ENCODE results near the gene HOXD9.

The HOXD9 gene

DNA sequence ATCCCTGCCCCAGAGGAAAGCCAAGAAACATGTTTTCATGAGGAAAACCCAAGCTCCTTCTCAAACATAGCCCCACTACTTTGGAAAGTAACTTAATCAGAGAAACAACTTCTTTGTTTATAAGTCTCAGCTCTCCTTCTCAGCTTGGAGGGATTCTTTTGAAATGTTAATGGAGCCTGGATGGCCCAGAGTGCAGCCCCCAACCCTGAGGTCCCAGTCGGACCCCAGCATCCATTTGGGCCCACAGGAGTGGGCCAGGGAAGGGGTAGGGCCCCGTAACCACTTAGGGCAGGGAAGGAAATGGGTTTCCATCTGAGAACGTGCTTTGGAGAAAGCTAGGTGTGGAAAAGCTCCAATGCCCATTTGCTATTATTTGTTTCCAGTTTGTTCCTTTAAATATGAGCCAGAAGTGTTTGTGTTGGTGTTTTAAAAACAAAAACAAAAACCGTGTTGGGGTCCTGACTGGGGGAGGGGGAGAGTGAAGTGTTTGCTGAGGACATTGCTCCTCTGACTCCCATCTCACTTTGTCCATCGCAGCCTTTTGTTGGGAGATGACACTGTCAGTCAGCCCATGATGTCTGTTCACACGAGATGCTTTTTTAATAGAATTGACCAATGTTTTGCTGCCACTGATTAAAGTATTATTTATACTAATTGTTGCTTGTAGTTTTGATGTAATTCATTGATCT lies 33.0 kb downstream of the HOXD9 start:
- DNase-seq (ENCODE audit: low read depth), result no peak

DNA sequence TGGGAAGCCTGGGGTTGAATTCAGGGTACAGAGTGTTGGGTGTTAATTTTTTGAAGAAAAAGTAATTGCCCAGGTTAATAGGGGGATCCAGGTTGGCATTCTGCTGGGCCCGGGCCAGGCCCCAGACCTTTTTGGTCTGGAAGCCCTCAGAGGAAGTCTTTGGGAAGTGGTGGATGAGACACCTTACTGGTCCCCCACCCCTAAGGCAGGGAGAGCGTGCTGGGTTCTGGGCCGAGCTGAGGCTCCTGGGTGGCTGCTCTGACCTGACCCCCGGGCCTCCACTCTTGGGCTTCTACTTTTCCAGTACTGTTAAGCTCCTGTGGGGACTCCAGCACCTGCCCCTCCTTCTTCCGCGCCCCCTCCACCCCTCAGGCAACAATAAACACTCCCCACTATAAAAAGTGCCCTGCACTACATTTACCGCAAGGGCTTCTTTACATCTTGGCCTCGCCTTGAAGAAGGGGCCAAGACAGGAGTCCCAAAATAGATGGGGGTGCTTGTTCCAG lies 33.8 kb downstream of the HOXD9 start:
- no peak for DNase-seq (ENCODE audit: low read depth)

DNA sequence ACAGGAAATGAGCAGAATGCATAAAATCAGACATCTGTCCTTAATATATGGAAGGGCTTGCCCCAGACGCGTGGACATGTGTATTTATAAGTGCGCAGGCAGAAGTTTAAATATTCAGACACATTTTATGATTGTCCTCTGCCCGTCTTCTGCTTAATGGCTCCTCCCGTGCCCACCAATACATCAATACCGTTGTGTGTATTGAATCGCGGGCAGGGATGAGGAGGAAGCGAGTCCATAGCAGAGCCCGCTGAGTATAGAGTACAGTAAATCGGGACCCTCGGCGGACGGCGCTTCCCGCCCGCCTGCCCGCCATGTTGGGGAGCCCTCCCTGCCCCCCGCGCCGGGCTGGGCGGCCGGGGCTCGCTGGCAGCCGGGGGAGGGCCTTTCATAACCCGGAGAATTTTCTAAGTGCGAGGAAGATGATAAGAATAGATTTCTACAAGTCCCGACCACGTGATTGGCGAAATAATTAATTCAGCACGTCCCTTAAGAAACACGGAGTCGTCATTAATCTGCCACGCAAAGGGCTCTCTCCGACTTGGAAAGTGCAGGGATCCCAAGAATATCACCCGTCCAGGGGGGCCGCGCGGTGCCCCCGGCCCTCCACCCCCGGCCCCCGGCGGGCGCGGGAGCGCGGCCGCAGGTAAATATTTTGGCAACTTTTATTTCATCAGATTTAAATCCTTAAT lies 34.4 kb downstream of the HOXD9 start, which contains the start of gene HOXD3:
TSS of gene HOXD3 (plus strand) at position 501 of the 692 bp plus-strand sequence. CDS start 11,808 bp downstream, outside the sequence.
- no peak for DNase-seq (ENCODE audit: low read depth)

DNA sequence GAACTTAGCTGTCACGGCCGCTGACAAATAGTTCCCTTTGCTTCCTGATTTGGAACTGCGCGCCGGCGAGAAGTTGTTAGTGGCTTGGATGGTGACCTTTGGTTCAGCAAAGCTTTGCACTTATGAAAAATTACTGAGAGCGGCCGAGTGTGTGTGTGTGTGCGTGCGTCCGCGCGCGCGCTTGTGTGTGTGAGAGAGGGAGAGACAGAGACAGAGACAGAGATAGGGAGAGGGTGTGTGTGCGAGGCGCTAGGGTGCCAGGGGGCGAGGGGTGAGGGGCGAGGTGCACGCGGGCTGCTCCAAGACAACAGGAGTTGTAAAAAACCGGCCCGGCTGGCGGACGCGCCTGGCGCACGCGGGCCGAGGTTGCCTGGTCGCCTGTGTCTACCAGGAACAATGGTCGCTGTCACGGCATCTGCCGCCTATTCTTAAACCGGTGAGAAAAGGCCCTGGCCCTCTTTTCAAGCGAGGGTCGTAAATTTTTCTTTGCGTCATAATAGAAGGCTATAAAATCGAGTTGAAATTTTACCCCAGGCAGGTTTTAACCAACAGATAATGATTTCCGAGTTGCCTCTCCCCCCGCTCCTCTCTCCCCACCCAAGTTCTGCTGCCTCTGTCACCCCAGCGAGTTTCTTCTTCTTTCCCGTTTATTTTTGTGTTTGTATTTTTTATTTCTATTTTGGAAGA lies 35.1 kb downstream of the HOXD9 start:
- DNase-seq (ENCODE audit: low read depth), result no peak

DNA sequence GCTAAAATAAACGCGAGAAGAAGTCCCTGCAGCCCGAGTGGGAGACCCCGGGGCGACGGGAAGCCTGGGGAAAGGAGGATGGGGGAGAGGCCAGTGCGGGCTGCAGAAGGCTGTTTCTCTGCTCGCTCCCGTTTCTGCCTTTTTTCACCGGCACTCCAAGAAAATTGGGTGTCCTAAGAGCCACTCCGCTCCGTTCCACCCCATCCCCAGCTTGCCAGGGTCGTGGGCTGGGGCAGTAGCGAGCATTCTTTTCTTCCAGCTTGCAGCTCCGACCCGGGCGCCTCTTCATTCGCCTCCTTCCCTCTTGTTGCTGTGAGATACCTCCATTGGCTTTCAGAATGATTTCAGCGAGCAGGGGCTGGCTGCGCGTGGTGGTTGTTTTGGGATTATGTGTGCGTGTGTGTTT lies 35.7 kb downstream of the HOXD9 start:
- DNase-seq (ENCODE audit: low read depth), result no peak

DNA sequence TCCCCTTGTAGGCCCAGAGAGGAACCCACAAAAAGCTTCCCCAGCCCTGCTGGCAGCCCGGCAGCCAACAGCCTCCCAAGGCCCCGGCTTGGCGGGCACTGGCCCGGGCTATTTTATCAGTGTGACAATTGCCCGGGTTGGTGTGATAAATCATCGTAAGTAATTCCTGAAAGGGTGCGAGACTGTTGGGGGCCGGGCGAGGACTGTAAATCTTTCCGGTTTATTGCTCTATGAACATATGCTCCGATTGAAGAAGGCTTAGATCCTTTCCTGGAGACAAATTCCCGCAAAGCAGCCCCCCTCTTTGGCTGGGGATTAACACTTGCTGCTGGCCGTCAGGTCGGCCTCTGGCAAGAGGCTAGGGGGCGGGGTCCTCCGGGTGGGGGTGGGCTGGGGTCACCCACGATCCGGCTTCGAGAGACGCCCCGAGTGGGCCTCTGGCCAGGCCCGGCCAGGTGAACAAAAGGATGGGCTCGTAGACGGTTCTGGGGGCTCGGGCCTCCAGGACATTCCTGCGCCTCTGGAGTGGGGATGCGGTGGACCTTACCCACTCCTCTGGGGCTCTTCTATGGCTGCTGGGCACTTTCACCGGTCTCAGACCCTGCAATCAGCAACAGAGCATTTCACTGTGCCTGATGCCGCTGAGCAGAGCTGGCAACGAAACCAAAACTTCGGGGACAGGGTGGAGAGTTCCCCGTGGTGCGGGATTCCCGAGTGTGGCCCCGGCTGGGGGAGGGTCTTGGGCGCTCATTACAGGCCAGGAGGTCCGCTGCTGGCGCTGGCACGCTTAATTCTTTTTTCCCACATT lies 36.5 kb downstream of the HOXD9 start:
- DNase-seq (ENCODE audit: low read depth), result no peak

DNA sequence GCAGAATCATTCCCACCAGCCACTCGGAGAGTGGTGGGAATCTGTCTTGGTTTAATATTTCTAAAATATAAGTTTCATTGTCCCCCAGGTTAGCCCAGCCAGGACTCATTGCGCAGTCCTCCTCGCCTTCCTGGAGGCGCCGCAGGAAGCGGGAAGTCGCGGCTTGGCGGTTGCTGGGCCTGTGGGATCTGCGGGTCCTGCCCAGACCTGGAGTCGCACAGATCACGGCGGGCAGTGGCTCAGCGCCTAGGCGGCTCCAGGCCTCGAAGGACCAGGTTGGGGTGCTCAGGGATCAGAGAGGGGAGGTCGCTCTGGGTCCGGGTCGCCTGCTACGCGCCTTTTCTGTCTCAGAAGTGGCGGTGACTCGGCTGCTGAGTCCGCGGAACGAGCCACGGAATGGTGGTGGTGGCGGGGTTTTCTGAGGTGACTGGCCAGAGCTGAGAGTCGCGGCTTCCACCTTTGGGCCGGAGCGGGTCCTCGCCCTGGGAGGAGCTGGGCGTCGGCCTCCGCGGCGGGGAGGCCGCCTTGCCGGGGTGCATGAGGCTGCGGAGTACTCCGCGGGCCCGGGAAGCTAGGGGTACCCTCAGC lies 37.2 kb downstream of the HOXD9 start:
- DNase-seq (ENCODE audit: low read depth), result no peak

DNA sequence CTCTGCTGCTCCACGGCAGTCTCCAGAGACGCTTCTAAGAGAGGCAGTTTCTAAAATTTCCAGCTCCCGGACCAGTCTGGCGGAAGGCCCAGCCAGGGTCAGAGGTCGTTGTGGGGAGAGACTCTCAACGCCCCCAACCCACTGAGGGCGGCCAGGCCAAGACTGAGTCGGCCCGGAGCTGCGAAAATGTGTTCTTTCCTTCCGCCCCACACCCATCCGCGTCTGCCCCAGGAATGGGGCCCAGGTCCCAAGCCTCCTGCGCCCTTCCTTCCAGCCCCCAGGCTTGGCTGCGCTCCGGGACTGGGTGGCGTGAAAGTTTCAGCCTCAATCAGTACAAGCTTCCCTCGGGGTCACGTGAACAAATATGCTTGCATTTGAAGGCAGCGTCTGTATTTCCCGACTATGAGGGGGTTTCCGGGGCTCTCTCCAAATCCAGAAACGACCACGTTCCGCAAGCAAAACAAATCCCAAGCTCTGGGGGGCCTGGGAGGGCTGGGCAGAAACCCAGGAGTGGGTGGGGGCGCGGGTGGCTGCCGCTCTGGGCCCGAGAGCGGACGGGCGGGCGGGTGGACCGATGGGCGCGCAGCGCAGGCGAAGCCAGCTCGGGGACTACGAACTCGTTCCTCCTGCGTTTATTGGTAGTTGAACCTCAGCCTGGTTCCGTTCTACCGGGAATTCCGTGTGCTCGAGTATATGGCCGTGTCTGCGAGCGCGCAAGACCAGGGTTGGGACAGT lies 37.9 kb downstream of the HOXD9 start:
- no peak for DNase-seq (ENCODE audit: low read depth)

DNA sequence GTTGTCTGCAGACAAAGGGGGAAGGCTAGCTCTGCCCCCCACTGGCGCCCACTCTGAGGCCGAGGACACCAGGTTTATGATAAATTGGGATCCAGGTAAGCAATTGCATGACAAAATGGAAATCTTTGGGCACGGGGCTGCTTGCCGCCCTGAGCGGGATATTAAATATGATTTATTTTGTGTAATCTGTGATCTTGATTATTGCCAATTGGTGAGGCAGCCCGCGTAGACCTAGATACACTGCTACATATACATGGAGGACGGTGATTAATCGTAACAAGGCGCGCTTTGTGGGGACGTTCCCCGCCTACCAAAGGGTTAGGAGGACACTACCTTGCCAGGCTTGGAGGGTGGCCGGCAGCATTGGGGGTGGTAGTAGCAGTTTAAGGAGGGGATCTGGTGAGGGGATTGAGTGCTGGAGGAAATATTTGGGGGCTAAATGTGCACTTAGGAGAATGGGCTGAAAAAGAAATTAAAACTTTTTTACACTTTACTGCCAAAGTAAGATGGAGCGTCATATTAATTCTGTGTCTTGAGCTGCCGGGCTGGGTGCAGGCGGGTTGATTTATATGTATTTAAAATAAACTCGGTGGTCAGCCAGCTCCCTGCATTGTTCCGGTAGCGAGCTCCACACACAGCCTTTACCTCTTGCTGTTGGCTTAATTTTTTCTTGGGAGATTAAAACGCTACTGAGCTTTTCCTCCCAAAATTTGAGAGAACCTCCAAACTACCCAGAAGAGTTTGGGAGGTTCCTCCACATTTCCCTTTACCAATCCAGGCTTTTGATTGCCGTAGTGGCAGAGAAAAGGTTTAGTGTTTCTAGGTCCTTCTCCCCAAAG lies 38.7 kb downstream of the HOXD9 start:
- no peak for DNase-seq (ENCODE audit: low read depth)

DNA sequence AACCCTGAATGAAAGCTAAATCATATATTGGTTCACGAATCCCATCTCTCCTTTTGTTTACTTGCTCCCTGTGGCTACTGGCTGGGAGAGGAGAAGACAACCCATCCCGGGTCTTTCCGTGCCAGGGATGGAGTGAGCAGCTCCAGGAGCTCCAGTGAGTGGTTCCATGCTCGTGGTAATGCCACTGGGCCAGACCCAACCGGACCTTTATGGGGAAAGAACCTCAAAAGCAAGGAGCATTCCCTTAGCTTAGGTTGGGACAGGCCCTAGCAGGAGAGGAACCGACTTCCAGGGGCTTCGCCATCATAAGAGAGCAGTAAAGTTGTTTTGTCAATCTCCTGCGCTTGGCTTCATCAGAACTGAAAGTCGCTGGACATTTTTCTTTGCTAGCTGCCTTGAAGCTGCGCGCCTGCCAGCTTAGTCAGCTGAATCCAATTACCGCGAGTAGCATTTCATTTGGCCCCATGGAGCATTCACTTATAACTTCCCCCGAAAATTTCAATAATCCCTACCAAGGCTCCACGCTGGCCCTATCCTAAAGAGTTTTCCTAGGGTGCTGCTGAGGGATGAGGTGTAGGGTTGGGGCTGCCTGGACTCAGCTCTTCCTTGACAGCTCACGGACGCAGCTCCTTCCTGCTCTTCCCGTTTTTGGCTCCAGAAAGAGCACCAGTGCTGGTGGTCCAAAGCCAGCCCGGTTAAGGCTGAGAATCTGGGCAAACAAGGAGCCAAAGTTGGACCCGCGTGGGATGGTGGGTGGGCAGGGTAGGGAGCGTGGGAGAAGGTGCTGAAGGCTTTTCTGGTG lies 39.5 kb downstream of the HOXD9 start:
- DNase-seq (ENCODE audit: low read depth), result peak; percentile 7

DNA sequence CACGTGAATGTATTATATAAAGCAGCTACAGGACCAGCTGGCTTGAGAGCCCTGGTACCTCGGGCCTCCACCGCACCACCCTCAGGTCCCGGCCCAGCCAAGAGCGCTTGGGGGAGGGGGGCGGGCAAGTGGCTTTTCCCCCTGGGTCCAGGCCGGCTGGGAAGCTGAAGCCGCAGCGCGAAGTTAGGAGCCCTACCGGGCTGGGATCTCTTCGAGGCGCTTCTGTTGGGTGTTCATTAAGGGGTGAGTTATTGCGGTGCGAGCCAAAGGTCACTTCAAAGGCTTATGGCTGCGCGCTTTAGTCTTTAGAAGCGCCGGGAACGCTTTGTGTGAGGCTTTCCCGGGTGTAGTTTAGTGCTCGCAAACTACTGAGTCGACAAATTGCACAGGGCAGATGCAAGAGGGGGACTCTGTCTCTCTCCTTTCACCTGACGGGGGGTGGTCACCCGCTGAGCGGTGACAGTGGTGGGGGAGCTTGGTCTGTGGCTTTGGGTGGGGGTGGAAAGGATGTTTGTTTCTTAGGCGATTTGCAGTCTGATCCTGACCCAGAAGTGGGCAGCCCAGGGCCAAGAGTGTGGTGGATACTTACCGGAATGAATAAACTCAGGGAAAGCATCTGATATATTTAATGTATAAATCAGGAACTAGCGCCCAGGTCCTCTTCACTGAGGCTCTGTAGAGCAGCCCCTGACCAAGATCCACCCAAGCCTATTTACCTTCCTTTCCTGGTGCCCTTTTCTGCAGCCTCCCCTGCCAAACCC lies 40.6 kb downstream of the HOXD9 start:
- no peak for DNase-seq (ENCODE audit: low read depth)

DNA sequence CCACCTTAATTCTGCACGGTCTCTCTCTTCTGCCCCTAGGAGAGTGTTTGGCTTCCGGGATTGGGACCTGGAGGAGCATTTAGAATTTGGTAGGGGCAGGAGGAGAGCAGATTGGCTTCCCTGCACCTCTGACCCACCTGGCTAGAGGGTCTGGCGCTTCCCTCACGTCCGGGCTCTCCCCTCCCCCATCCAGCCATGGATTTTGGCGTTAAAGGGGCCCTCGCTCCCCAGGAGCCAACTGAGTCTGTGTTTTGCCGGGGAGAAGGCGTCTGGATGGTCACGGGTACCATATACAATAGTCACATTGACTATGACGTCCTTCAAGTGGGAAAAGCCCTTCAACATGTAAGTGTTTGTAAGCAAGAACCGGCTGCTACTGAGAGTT lies 41.1 kb downstream of the HOXD9 start:
- no peak for DNase-seq (ENCODE audit: low read depth)

DNA sequence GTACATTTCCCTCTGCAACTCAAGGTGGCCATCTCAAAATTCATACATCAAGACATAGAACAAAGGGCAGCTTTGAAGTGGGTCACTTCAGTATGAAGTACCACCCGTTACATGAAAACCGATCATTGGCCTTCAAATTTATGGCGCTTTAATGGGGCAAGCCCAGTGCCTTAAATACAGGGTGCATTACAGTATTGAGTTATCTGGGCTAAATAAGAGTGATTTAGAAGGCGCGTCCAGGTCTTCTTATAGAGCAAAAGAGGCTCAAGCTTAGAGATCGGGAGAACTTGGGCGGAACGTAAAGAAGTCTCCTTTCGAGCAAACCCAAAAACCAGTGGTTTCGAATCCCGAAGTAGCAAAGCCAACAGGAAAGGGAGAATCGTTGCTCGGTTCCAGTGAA lies 41.7 kb downstream of the HOXD9 start:
- DNase-seq (ENCODE audit: low read depth), result no peak

DNA sequence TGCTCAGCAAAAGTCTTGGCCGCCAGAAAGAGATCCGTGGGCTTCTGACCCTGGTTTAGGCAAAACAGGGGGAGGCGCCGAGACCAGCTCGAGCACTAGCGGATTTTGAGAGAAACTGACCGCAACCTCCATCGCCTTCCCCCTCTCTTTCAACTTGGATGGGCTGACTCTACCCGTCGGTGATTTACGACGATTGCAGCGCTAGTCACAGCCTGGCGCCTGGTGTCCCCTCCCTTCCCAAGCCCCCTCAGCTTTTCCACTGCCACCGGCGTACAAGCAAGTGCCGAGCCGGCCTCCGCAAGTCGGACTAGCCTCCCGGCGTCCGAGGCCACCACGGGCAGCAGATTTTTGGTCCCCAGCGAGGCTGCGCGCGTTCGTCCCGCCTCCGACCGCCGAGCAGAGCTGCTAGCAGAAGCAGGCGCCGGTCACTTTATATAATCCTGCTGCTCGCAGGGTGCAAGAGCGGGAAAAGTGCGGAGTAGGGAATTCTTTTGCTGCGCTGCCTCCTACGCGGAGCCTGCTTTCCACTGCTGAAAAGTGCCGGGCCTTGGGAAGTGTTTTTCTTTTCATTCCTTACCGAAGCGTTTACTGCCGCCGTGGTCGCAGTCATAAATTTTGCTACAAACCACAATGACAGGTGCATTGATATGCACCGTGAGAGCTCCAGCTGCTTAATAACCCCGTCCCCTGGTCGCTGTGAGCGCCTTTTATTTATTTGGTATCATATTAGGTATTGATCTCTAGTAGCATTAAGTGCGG lies 42.3 kb downstream of the HOXD9 start:
- DNase-seq (ENCODE audit: low read depth), result no peak

DNA sequence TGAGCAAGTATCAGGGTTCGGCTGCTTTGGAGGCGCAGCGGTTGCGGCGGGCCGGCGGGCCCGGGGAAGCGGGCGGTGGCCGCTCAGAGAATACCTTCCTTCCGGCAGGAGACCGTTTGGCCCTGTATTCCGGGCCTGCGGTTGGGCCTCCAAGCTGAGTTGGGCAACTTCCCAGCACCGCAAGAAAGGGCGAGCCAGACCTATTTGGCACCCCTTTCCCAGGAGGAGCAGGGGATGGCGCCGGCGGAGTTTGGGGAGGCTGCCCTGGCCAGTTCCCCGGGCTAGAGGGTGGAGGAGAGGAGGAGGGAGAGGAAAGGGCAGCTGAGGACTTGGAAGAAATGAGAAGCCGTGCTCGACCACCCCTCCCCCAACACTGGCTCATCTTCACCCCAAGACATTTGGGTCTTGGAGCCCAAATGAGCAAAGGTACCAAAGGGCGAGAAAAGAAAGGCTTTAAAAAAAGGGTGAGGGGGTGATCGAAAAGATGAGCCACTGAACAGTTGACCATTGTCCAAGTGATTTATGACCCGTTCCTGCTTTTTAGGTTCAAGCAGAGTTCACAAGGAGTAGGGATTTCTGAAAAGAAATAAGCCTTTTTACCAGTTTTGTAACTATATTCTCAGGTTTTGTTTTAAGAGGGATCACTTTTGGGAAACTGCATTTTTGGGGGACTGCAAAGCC lies 43.0 kb downstream of the HOXD9 start:
- no peak for DNase-seq (ENCODE audit: low read depth)

DNA sequence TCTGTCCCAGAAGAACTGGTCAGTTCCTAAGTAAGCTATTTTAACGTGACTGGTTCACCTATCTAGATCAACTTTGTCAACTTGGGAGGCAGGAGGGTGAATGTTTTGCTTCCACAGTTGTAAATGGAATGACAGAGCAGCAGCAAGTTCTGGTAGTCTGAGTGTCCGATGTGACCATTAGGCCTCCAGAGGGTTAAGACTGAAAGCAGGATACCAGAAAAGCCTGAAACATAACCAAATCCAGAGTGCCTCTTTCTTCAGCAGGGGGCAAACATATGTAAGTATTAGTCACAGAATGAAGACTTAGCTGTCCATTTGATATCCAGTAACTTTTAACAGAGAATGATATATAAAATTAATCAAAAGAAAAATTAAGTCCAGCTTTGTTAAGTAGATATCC lies 43.8 kb downstream of the HOXD9 start:
- no peak for DNase-seq (ENCODE audit: low read depth)

DNA sequence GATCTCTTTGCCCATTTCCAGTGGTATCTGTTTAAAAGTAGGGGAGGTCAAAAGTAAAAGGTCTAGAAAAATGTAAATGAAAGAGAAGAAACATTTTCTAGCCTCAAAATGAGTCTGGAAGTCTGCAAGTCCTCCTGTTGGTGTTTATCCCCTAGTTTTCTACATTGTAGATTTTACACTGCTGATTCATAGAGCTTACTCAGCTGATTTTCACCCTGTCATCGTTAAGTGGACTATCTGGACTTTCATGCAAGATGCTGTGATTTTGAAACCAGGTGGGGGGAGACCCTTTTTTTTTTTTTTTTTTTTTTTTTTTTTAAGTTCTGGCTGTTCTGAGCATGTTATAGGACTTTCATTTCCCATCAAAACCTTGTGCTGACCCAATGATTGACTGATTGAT lies 44.9 kb downstream of the HOXD9 start:
- DNase-seq (ENCODE audit: low read depth), result no peak
